ENCODE results near the gene FBXL7.

FBXL7 gene

DNA sequence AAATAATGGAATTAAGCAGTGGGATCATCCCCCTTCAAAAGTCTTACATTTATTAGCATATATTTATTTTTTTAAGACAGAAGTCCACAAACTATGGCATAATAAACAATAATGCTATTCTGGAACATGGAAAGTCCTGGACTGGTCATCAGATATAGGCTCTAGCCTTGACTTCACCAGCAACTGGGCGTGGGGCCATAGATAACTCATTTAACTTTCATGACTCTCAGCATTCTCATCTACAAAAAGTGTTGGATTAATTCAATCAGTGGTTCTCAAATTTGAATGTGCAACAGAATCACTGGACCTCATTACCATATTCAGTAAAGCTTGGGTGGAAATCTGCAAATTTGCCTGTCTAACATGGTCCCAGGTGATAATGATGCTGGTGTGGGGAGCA lies 253.8 kb downstream of the FBXL7 start:
- TF ChIP-seq, protein P1, sequence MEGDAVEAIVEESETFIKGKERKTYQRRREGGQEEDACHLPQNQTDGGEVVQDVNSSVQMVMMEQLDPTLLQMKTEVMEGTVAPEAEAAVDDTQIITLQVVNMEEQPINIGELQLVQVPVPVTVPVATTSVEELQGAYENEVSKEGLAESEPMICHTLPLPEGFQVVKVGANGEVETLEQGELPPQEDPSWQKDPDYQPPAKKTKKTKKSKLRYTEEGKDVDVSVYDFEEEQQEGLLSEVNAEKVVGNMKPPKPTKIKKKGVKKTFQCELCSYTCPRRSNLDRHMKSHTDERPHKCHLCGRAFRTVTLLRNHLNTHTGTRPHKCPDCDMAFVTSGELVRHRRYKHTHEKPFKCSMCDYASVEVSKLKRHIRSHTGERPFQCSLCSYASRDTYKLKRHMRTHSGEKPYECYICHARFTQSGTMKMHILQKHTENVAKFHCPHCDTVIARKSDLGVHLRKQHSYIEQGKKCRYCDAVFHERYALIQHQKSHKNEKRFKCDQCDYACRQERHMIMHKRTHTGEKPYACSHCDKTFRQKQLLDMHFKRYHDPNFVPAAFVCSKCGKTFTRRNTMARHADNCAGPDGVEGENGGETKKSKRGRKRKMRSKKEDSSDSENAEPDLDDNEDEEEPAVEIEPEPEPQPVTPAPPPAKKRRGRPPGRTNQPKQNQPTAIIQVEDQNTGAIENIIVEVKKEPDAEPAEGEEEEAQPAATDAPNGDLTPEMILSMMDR (conservative IDR thresholded peaks at IDR 0.05; ENCODE audit: low read depth, low read length) = no peak
- no peak for DNase-seq (ENCODE audit: low read depth)
- H3K4me3 ChIP-seq (ENCODE audit: low read depth, low read length) = no peak overlapping the region

DNA sequence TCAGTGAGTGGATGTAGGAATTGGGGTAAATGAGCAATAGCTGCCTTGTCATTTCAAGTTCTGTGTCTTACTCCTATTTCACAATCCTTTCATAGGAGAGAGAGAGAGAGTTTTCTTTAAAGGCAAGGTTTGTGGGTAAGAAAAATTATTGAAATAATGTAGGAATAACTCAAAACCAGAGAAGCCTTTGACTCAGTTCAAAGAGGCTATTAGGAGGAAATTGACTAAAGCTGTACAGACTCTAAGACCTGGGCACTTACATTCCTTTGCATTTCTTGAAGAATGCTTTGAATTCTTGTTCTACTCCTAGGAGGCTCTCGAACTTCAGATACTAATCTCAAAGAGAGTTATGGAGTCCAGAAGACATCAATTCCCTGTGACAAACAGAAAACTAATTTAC lies 257.1 kb downstream of the FBXL7 start:
- peak; percentile 78 for DNase-seq (ENCODE audit: low read depth)
- TF ChIP-seq, protein P1 (conservative IDR thresholded peaks at IDR 0.05; ENCODE audit: low read depth, low read length) = no peak
- no peak overlapping the region for H3K4me3 ChIP-seq (ENCODE audit: low read depth, low read length)

DNA sequence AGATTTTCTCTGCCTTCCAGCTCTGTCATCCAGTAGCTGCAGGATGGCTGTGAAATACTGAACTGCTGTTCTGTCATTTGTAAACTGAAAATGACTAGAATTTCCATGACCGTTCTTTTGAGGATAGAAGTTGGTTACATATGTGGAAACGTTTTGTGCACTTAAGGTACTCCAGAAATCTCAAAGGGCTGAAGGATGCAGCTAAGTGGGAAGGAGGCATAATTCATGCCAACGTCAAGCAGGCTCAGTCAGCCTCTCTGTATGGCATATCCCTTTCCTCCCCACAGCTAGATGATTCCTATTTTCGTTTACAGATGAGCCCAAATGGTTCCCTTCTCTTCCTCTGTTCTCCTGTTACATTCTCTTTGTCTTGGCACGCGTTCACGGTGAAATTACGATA lies 257.6 kb downstream of the FBXL7 start:
- TF ChIP-seq, protein P1 (conservative IDR thresholded peaks at IDR 0.05; ENCODE audit: low read depth, low read length) = no peak
- DNase-seq (ENCODE audit: low read depth) = no peak
- no peak overlapping the region for H3K4me3 ChIP-seq (ENCODE audit: low read depth, low read length)

DNA sequence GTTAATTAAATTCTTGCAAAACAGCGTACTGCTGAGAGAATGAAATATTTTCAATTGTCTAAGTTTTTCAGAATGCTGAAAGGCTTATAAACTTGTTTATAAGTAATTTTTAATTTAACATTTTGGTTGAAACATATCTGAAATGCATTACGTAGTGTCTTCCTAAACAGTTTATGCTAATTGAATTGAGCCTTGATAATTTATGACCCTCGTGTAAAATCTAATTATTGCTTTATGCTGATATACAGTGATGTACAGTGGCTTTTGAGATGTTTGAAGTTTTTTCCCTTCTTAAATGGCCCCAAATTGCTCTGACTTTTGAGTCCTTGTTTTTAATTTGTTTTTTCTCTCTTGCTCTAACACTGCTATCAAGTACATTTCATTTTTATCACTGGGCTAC lies 262.7 kb downstream of the FBXL7 start:
- no peak for DNase-seq (ENCODE audit: low read depth)
- no peak overlapping the region for H3K4me3 ChIP-seq (ENCODE audit: low read depth, low read length)
- TF ChIP-seq, protein P1 (conservative IDR thresholded peaks at IDR 0.05; ENCODE audit: low read depth, low read length) = no peak

DNA sequence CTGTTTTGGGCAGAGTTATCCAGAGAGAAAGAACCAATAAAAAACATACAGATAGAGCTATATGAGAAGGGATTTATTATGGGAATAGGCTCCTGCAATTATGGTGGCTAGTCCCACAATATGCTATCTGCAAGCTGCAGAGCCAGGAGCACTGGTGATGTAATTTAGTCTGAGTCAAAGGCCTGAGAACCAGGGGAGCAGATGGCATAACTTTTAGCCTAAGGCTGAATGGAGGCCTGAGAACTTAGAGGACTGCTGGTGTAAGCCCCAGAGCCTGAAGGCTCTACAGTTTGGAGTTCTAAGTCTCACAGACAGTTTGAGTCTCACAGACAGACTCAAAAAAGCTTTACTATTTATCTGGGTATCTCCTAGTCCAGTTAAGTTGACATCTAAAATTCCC lies 263.8 kb downstream of the FBXL7 start:
- DNase-seq (ENCODE audit: low read depth) = peak; percentile 18
- TF ChIP-seq, protein P1 (conservative IDR thresholded peaks at IDR 0.05; ENCODE audit: low read depth, low read length) = no peak
- H3K4me3 ChIP-seq (ENCODE audit: low read depth, low read length) = no peak overlapping the region

DNA sequence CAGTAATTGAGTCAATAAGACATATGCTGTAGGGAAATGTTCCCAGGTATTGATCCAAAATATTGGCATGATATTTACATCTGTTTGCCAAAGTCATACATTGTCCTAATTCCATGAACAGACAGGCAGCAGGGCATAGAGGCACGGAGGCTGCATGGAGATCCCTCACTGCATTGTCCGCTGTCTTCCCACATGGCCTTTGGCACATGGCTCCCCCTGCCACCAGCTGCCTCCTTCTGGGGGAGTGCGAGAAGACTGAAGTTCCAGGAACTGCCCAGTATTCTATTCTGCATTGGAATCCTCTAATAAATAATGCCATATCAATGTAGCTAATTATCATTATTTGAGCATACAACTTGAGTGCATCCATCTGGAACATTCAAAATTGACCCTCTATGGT lies 269.0 kb downstream of the FBXL7 start:
- no peak for DNase-seq (ENCODE audit: low read depth)
- TF ChIP-seq, protein P1 (conservative IDR thresholded peaks at IDR 0.05; ENCODE audit: low read depth, low read length) = no peak
- no peak overlapping the region for H3K4me3 ChIP-seq (ENCODE audit: low read depth, low read length)

DNA sequence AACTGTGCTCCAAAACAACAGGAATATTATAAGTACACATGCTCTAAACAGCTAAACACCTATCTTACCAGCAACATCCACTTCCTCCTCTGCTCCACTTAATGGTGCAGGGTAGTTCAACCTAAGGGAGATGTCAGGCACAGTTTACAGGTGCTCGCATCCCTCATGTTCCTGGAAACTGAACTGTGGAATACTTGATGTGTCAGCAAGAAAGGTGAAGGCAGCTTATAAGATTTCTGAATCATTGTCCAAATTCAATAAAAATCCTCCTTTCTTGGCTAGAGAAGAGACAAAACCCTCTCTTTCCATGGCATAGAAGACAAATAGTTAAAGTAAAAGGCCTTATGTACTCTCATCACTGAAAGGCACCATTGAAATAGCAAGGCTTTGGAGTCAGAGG lies 272.2 kb downstream of the FBXL7 start:
- DNase-seq (ENCODE audit: low read depth) = no peak
- H3K4me3 ChIP-seq (ENCODE audit: low read depth, low read length) = no peak overlapping the region
- TF ChIP-seq, protein P1 (conservative IDR thresholded peaks at IDR 0.05; ENCODE audit: low read depth, low read length) = no peak
